Measurements from ENCODE around the gene SREBF2. TPM values are rescaled to one million over a fixed set of nuclear protein-coding genes. Genes with fewer than 3 reads are reported as not detected.

Gene SREBF2
- total RNA-seq, 1 donor from 2014 or later: 119 TPM

DNA sequence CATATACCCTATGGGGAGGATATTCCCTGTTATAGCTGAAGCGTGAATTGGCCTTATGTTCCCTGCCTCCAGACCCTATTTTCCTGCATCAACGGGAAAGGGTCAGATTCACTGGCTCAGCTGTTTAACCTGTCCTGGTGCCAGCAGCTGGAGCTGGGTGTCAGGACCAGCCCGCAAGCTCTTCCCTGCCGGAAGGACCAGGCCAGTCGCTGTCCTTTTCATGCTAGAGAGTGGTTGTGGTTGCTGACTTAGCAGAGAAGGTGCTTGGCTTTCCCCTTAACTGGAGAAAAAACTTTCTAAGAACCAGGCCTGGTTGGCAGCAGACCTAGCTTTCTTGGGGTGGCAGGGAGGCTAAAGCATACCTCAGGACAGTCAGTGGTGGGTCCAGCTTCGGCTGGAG, 5.2 kb upstream of the SREBF2 start:
- Mint-ChIP-seq H3K9me3 (ENCODE audit: unreplicated experiment) (no peaks in the 10 kb centered on the region), H3K36me3 (ENCODE audit: unreplicated experiment) (peaks cover 2% of the 10 kb centered on the region), H3K4me3 (ENCODE audit: unreplicated experiment) (no peak overlapping the region), H3K27ac (ENCODE audit: unreplicated experiment) (no peak overlapping the region), H3K4me1 (ENCODE audit: unreplicated experiment) (peaks cover 55% of the 10 kb centered on the region), H3K27me3 (ENCODE audit: unreplicated experiment) (no peaks in the 10 kb centered on the region)
- TF ChIP-seq, protein P1, sequence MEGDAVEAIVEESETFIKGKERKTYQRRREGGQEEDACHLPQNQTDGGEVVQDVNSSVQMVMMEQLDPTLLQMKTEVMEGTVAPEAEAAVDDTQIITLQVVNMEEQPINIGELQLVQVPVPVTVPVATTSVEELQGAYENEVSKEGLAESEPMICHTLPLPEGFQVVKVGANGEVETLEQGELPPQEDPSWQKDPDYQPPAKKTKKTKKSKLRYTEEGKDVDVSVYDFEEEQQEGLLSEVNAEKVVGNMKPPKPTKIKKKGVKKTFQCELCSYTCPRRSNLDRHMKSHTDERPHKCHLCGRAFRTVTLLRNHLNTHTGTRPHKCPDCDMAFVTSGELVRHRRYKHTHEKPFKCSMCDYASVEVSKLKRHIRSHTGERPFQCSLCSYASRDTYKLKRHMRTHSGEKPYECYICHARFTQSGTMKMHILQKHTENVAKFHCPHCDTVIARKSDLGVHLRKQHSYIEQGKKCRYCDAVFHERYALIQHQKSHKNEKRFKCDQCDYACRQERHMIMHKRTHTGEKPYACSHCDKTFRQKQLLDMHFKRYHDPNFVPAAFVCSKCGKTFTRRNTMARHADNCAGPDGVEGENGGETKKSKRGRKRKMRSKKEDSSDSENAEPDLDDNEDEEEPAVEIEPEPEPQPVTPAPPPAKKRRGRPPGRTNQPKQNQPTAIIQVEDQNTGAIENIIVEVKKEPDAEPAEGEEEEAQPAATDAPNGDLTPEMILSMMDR (IDR thresholded peaks at IDR 0.05): no peak
- no peak for DNase-seq (ENCODE audit: extremely low spot score, unreplicated experiment)

DNA sequence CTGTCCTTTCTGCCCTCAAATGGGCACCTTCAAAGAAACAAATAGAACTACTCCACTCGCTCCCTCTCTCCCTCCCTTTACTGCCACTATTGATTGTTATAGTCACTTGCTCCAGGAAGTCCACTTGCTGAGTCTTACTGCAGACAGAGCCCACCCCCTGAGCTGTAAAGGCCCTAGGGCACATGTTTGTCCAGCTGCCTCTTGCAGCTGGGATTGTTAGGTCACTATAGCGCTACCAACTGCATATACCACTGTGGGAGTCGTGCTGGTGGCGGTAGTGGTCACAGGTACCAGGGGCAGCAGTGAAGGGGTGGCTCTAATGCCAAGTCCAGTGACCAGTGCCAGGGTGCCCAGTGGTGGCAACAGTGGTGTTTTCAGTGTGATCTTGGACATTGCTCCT, 4.4 kb upstream of the SREBF2 start:
- Mint-ChIP-seq H3K27me3 (ENCODE audit: unreplicated experiment) (no peaks in the 10 kb centered on the region), H3K4me1 (ENCODE audit: unreplicated experiment) (peaks cover 52% of the 10 kb centered on the region), H3K27ac (ENCODE audit: unreplicated experiment) (no peak overlapping the region), H3K9me3 (ENCODE audit: unreplicated experiment) (no peaks in the 10 kb centered on the region), H3K36me3 (ENCODE audit: unreplicated experiment) (peaks cover 2% of the 10 kb centered on the region), H3K4me3 (ENCODE audit: unreplicated experiment) (no peak overlapping the region)
- no peak for DNase-seq (ENCODE audit: extremely low spot score, unreplicated experiment)
- TF ChIP-seq, protein P1 (IDR thresholded peaks at IDR 0.05): no peak

DNA sequence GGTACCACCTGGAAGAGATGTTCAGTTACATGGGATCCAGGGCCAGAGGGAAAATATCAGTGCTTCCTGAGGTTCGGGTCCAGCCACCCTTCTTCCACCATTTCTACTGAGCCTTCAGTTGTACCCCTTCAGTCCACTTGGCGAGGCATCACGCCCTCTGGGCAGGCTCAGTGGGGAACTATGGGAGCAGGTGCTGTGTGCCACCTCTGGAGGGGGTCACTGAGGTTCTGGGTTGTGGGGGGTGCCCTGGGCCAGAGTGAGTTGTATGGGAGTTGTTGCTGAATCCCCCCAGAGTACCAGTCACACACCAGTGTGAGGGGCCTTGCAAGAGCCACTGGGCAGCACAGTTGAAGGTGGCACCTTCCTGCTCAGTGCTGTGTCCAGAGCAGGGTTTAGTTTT, 2.7 kb upstream of the SREBF2 start:
- H3K27me3 Mint-ChIP-seq (ENCODE audit: unreplicated experiment): no peaks in the 10 kb centered on the region
- H3K4me3 Mint-ChIP-seq (ENCODE audit: unreplicated experiment): no peak overlapping the region
- TF ChIP-seq, protein P1 (IDR thresholded peaks at IDR 0.05): no peak
- peaks cover 2% of the 10 kb centered on the region for H3K36me3 Mint-ChIP-seq (ENCODE audit: unreplicated experiment)
- H3K4me1 Mint-ChIP-seq (ENCODE audit: unreplicated experiment): peaks cover 50% of the 10 kb centered on the region
- DNase-seq (ENCODE audit: extremely low spot score, unreplicated experiment): no peak
- H3K9me3 Mint-ChIP-seq (ENCODE audit: unreplicated experiment): no peaks in the 10 kb centered on the region
- H3K27ac Mint-ChIP-seq (ENCODE audit: unreplicated experiment): no peak overlapping the region

DNA sequence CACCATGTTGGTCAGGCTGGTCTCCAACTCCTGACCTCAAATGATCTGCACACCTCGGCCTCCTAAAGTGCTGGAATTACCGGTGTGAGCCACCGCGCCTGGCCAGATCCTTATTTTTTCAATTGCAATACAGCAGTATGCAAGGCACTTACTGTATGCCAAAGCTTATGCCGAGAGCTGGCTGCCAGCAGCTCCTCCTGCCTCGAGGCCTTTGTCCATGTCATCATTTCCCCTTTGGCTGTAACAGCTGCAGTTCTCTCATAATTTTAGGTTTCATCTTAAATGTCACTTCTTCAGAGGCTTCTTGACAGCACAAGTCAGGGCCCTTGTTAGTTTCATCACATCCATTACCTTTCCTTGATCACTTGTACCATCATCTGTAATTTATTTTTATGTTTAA, 1.5 kb upstream of the SREBF2 start:
- TF ChIP-seq, protein P1 (IDR thresholded peaks at IDR 0.05): no peak
- peak overlapping the region; percentile 99 for H3K27ac Mint-ChIP-seq (ENCODE audit: unreplicated experiment)
- H3K9me3 Mint-ChIP-seq (ENCODE audit: unreplicated experiment): no peaks in the 10 kb centered on the region
- peaks cover 48% of the 10 kb centered on the region for H3K4me1 Mint-ChIP-seq (ENCODE audit: unreplicated experiment)
- H3K4me3 Mint-ChIP-seq (ENCODE audit: unreplicated experiment): peak overlapping the region; percentile 22
- DNase-seq (ENCODE audit: extremely low spot score, unreplicated experiment): no peak
- H3K36me3 Mint-ChIP-seq (ENCODE audit: unreplicated experiment): peaks cover 8% of the 10 kb centered on the region
- no peaks in the 10 kb centered on the region for H3K27me3 Mint-ChIP-seq (ENCODE audit: unreplicated experiment)

DNA sequence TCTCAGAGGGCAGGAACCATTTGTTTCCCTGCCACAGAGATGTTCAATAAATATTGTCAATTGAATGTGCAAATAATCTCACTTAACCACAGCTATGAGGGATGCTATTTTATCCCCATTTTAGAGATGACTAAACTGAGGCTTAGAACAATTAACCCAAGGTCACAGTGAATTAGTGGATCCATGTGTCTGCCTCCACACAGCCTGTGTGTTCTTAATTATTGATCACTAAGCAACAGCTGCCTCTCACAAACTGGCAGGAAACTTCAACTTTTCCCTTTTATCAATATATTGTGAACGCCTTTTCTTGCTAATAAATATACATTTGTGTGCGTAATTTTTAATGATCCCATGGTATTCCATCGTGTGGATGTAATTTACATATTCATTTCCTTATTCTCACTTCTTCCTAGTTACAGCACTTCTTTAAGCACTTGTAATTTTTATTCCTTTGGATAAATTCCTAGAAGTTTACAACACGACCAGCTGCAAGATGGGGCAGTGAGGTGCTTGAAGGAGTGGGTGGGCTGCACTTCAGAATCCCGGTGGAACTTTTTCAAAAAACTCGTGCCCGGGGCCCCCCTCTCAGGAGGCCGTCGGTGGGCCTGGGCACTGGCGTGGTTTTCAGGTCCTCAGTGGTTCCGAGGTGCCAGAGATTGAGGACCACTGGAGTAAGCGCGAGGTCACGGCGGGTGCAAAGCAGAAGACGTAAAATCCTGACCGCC, 915 bp upstream of the SREBF2 start:
- Mint-ChIP-seq H3K9me3 (ENCODE audit: unreplicated experiment) (no peaks in the 10 kb centered on the region), H3K4me1 (ENCODE audit: unreplicated experiment) (peaks cover 47% of the 10 kb centered on the region), H3K27me3 (ENCODE audit: unreplicated experiment) (no peaks in the 10 kb centered on the region), H3K27ac (ENCODE audit: unreplicated experiment) (peak overlapping the region; percentile 99), H3K36me3 (ENCODE audit: unreplicated experiment) (peaks cover 14% of the 10 kb centered on the region), H3K4me3 (ENCODE audit: unreplicated experiment) (peak overlapping the region; percentile 91)
- no peak for DNase-seq (ENCODE audit: extremely low spot score, unreplicated experiment)
- TF ChIP-seq, protein P1 (IDR thresholded peaks at IDR 0.05): no peak
